ENCODE data around the gene PGF.

PGF gene

GRCh38 chr14:74978416-74978947 lies 23.1 kb upstream of the PGF start:
- no peak for DNase-seq (ENCODE audit: low spot score)

- DNase-seq (ENCODE audit: low spot score) = no peak
These were observed 22.5 kb upstream of the PGF start for GRCh38 chr14:74977901-74978385.

GRCh38 chr14:74977164-74977900 lies 21.9 kb upstream of the PGF start:
- no peak for DNase-seq (ENCODE audit: low spot score)

- DNase-seq (ENCODE audit: low spot score) = no peak
These were observed 21.1 kb upstream of the PGF start for GRCh38 chr14:74976264-74977113.

GRCh38 chr14:74975059-74975810 lies 19.8 kb upstream of the PGF start:
- no peak for DNase-seq (ENCODE audit: low spot score)

- DNase-seq (ENCODE audit: low spot score) = no peak
These were observed 19.1 kb upstream of the PGF start for GRCh38 chr14:74974364-74975058.

- DNase-seq (ENCODE audit: low spot score) = no peak
These were observed 18.5 kb upstream of the PGF start for GRCh38 chr14:74973905-74974363.

GRCh38 chr14:74973003-74973653 lies 17.7 kb upstream of the PGF start:
- no peak for DNase-seq (ENCODE audit: low spot score)

GRCh38 chr14:74968811-74969210 lies 13.4 kb upstream of the PGF start:
- DNase-seq (ENCODE audit: low spot score) = no peak

- no peak for DNase-seq (ENCODE audit: low spot score)
These were observed 10.2 kb upstream of the PGF start for GRCh38 chr14:74965486-74966153.

GRCh38 chr14:74964787-74965485 lies 9.5 kb upstream of the PGF start:
- DNase-seq (ENCODE audit: low spot score) = no peak

GRCh38 chr14:74963705-74964271 lies 8.4 kb upstream of the PGF start:
- DNase-seq (ENCODE audit: low spot score) = no peak

- DNase-seq (ENCODE audit: low spot score) = no peak
These were observed 7.8 kb upstream of the PGF start for GRCh38 chr14:74963178-74963704.

- no peak for DNase-seq (ENCODE audit: low spot score)
These were observed 7.1 kb upstream of the PGF start for GRCh38 chr14:74962493-74962892.

- no peak for DNase-seq (ENCODE audit: low spot score)
These were observed 6.6 kb upstream of the PGF start for GRCh38 chr14:74962046-74962445.

- no peak for DNase-seq (ENCODE audit: low spot score)
These were observed 6.0 kb upstream of the PGF start for GRCh38 chr14:74961238-74961911.

GRCh38 chr14:74960736-74961135 lies 5.3 kb upstream of the PGF start:
- DNase-seq (ENCODE audit: low spot score) = no peak

GRCh38 chr14:74959596-74960180 lies 4.3 kb upstream of the PGF start:
- DNase-seq (ENCODE audit: low spot score) = no peak

Data from HuH-7.5 (cell line).